Coronary artery (tissue), 2 donors: Measurements from ENCODE around the gene ZBTB44.

Experiments
- DNase-seq: peaks from one replicate; pipeline ENCODE4 v3.0.0-alpha.2; 2017; ENCODE audit warnings: low spot score
- H3K27ac ChIP-seq, 2 donors: fragments of 200-600 bp; sonication (generic); one replicate each; pipeline ENCODE4 v1.5.1; 2016 to 2019
- H3K4me3 ChIP-seq: fragments of 200-600 bp; sonication (generic); 2 replicates; pipeline ENCODE4 v1.5.1; 2016; ENCODE audit warnings: mild to moderate bottlenecking, moderate library complexity
- CTCF ChIP-seq: fragments of 200-600 bp; sonication (generic); IDR thresholded peaks from one replicate; pipeline ENCODE4 v1.5.1; 2019; ENCODE audit warnings: antibody characterized with exemption

The ZBTB44 gene

GRCh38 chr11:130310622-130311021 is 4.1 kb downstream of the ZBTB44 start:
- DNase-seq: no peak
- Histone ChIP-seq H3K27ac (no peak overlapping the region), H3K4me3 (no peak overlapping the region)
- no peak for TF ChIP-seq CTCF

DNA sequence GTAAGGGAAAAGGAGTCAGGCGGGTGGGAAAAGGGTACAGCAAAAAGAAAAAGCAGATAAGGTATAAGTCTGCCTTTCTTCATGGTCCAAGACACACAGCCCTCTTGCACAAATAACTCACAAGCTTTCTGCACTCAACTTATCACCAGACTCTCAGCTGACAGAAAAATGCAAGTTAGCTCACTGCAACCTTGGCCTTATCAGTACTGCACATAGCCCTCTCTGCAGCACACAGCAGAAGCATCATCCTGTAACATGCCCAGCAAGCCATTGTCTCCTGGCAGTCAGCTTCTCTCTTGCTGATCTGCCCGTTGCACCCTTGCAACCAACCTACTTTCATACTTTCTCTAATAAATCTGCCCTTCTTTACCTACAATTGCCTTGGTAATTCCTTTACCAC is 5.8 kb downstream of the ZBTB44 start:
- Histone ChIP-seq H3K4me3 (no peak overlapping the region), H3K27ac (no peak overlapping the region)
- no peak for DNase-seq
- no peak for TF ChIP-seq CTCF

DNA sequence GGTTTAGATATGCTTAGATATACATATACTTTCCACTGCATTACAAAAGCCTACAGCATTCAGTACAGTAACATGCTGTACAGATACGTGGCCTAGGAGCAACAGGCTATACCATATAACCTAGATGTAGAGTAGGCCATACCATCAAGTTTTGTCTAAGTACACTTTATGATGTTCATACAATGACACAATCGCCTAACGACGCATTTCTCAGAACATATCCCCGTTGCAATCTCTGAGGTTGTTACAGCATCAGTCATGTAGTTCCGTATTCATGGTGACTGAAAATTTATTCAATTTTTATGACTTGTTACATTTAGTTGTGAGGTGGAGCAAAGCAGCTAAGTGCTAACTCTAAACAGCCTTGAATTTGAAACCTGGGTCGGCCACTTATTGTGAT is 6.7 kb downstream of the ZBTB44 start:
- TF ChIP-seq CTCF: no peak
- Histone ChIP-seq H3K27ac (no peak overlapping the region), H3K4me3 (no peak overlapping the region)
- DNase-seq: no peak

GRCh38 chr11:130304651-130305050 is 10.1 kb downstream of the ZBTB44 start:
- Histone ChIP-seq H3K4me3 (no peak overlapping the region), H3K27ac (no peak overlapping the region)
- no peak for TF ChIP-seq CTCF
- DNase-seq: no peak

DNA sequence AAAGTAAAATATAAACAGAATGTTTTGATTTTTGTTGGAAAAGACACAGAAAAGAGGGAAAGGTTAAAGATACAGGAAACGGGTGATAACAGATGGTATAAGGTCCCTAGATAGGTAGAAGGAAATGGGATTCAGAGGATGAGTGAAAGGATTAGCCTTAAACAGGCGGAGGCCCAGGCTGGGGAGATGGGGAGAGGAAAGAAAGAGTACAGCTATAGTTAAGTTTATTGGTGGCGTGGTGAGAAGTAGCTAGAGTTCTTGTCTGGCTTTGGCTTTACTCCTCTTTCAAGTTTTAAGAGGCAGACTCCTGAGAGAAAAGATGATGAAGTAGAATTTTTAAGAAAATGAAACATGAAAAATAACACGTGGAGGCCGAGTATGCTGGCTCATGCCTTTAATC is 13.7 kb downstream of the ZBTB44 start:
- no peak for TF ChIP-seq CTCF
- H3K4me3 ChIP-seq: no peak overlapping the region
- DNase-seq: no peak
- H3K27ac ChIP-seq: no peak overlapping the region

- Histone ChIP-seq H3K27ac (no peak overlapping the region), H3K4me3 (no peak overlapping the region)
- DNase-seq: no peak
- TF ChIP-seq CTCF: no peak
Measured at GRCh38 chr11:130300567-130300966, 14.2 kb downstream of the ZBTB44 start.

DNA sequence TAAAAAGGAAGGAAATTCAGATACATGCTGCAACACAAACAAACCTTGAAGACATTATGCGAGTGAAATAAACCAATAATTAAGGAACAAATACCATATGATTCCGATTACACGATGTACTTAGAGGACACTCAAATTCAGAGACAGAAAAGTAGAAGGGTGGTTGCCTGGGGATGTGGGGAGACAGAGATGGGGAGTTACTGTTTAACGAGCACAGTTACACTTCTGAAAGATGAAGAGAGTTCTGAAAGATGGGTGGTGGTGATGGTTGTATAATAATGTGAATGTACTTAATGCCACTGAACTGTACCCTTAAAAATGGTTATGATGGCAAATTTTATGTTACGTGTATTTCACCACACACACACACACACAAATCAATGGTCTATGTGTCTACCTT is 14.7 kb downstream of the ZBTB44 start:
- no peak for DNase-seq
- Histone ChIP-seq H3K27ac (no peak overlapping the region), H3K4me3 (no peak overlapping the region)
- no peak for TF ChIP-seq CTCF
